GM20000 (cell line): ENCODE measurements around the gene MICU2.

Experiments
- DNase-seq: peaks from one replicate; pipeline ENCODE4 v3.0.0; 2012; ENCODE audit warnings: low spot score
- CTCF ChIP-seq: IDR thresholded peaks from 2 replicates; pipeline ENCODE4 v1.5.1; 2012; ENCODE audit warnings: mild to moderate bottlenecking, control low read depth; ENCODE audit errors: extremely low read depth, missing control alignments

Gene MICU2

GRCh38 chr13:21603531-21604448 is at the start of gene MICU2:
MICU2 (minus strand) TSS chr13:21604170; CDS start chr13:21604148, 22 bp downstream.
- peak; percentile 95 for DNase-seq
- TF ChIP-seq CTCF, result no peak

DNA sequence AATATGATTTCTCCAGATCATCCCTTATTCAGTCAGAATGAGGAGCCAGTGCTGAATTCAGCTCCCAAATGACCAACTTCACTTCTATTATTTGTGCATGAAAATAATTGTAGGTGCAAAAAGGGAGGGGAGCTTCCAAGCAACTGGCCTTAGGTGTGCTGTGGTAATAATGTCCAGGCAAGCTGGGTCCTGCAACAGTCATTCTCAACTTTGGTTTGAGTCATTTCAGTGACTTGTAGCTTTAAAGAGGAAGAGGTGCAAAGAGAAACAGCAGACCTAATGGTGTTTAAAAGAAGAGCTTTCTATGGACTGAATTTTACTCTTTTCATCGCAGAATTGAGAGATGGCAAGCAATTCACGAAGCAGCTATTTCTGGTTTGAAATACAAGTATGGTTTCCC is 37.7 kb upstream of the MICU2 start:
- no peak for TF ChIP-seq CTCF
- DNase-seq, result no peak

DNA sequence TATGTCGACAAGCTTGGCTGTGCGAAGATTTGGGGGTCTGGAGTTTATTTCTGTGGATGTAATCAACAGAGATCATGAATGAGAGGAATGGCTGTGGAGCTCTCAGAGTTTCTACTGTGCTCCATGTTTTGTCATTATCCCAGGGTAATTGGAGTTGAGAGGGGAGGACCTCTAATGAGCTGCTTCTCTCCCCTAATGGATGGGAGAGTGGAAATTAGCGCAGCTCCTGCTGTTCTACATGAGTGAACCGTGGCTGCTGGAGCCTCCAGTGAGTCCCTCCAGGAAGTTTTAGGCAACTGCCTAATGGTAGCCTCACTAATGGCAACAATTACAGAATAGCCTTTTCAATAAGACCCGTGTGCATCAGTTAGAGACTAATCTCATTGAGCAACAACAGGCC is 35.6 kb upstream of the MICU2 start:
- no peak for DNase-seq
- no peak for TF ChIP-seq CTCF

GRCh38 chr13:21638319-21639282 is 34.6 kb upstream of the MICU2 start:
- DNase-seq, result peak; percentile 47
- TF ChIP-seq CTCF, result peak; percentile 46

DNA sequence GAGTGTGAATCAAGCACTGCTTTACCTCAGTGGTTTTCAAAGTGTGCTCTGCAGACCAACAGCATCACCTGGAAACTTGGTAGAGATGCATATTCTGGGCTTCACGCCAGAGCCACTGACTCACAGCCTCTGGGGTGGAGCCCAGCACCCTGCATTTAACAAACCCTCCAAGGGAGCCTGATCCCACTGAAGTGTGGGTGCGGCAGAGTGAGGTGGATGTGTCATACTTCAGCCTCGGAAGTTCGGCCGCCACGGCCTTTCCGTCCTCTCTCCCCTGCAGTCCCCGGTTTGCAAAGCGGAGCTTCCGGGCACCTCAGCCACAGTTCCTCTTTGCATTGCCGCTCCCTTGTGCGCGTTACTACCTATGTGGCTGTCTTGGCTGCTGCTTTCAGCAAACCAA is 33.3 kb upstream of the MICU2 start:
- no peak for TF ChIP-seq CTCF
- DNase-seq, result no peak

DNA sequence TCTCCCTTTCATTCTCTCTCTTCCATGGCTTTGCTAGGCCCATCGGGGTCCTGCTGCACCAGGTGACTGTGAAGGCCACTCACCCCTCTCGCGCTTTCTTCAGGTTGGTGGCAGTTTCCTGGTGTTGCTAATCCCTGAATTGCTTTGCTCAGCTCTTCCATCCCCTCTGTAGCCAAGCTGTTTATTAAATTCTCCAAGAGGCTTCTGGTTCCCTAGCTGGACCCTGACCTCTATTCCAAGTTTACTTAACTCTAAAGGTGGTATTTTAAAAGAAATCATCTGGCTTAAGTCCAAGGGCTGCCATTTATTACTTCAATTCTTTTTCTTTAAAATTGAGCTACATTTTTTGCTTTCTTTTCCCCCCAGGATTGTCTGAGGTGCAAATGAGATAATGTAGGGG is 32.7 kb upstream of the MICU2 start:
- TF ChIP-seq CTCF, result no peak
- DNase-seq, result no peak

DNA sequence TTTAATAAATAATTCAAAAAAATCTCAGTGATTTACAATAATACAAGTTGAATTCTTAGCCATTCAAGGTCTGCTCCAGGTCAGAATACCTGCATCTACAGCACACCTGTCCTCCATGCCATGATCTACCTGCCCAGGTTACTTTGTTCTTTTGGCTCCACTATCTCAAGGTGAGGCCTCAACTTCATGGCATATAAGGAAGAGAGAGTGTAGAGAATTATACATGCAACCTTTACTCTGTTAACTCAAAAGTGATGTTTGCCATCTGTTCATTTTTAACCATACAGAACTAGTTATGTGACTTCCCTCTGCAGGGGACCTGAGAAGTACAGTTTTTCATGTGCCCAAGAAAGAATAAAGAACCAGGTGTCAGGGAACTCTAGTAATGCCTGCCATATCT is 28.2 kb upstream of the MICU2 start:
- TF ChIP-seq CTCF, result no peak
- no peak for DNase-seq
